Activated gamma-delta T cell treated with Interleukin-2 at 50 U/mL for 16 hours (primary cell): ENCODE results near the gene USP53.
"Not testable (repeated sequence)": the region's sequence is repeated elsewhere in the genome, so short reads cannot be mapped to it uniquely, and the experiment has no call there.

Experiments
- DNase-seq: peaks from one replicate; pipeline ENCODE4 v3.0.0-alpha.2; 2020

USP53 gene

DNA sequence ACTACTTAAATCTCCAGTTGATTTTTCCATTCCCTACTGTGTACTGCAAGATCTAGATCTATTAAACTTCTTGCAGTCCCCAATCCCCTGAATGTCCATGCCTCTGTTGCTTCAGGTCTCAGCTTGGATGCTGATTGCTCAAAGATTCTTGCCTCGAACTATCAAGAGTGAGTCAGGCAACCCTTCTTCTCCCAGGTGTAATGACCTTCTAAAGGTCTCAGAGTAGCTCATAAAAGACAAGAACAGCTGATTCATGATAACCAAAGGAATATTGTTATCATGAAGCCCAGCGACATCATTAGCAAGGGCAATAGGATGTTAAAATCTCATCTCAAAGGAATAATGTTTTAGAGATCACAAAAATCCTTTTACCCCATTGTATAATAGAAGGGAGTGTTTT is 116.2 kb downstream of the USP53 start:
- no peak for DNase-seq

GRCh38 chr4:119329835-119330620 is 117.5 kb downstream of the USP53 start:
- DNase-seq, result no peak

- DNase-seq, result not testable (repeated sequence)
Observed at GRCh38 chr4:119336332-119336979, 123.9 kb downstream of the USP53 start.

DNA sequence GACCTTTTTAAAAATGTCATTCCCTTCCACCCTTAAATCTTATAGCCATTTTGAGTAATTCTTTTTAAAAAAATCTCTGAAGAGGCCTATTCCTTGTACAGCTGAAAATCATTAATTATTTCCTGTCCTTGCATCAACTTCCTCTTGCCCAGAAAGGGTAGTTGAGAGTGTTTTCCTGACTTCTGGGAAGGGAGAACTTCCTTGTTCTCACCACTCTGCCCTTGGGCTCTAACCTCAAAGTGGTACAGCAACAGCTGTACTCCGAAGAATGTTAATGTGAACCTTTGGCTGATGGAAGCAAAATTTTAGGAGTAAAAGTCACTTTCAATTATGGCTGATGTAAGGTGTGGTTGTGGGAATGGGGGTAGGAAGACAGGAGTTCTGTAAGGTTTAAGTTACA is 124.5 kb downstream of the USP53 start:
- DNase-seq, result no peak

DNA sequence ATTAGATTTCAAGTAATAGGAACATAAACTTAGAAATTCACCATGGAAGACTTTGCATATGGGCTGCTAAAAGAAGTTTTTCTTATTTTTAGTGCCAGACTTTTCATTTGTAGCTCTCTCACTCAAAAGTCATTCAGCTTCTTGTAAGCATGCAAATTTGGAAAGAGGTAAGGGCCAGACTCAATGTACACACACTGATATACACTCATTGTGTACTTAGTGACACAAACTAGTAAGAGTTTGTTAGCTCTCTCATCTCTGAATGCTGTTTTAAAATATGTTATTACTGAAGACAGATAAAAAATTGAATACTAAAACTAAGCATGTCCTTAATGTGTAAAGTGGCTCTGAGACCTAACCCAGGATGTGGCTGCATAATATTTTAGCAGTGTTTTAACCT is 127.4 kb downstream of the USP53 start:
- not testable (repeated sequence) for DNase-seq

DNA sequence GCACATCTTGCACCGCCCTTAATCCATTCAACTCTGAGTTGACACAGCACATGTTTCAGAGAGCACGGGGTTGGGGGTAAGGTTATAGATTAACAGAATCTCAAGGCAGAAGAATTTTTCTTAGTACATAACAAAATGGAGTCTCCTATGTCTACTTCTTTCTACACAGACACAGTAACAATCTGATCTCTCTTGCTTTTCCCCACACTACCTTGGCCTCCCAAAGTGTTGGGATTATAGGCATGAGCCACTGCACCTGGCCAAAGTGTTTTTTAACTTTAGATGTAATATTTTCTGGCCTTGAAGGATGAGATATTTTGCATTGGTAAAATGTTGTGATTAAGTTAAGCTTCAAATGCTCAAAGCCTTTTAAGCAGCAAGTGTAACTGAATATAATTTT is 130.8 kb downstream of the USP53 start:
- DNase-seq, result not testable (repeated sequence)
